HL-60 (cell line): ENCODE results near the gene FGF14.

Experiments
- POLR2AphosphoS5 ChIP-seq: IDR thresholded peaks from 2 replicates; pipeline ENCODE4 v1.6.1; 2012; ENCODE audit warnings: low read depth
- TF ChIP-seq, protein P1 (sequence below): IDR thresholded peaks from one replicate; pipeline ENCODE4 v1.5.1; 2011; ENCODE audit warnings: low read length, control low read depth, inconsistent platforms; ENCODE audit not compliant: insufficient read depth

DNA sequence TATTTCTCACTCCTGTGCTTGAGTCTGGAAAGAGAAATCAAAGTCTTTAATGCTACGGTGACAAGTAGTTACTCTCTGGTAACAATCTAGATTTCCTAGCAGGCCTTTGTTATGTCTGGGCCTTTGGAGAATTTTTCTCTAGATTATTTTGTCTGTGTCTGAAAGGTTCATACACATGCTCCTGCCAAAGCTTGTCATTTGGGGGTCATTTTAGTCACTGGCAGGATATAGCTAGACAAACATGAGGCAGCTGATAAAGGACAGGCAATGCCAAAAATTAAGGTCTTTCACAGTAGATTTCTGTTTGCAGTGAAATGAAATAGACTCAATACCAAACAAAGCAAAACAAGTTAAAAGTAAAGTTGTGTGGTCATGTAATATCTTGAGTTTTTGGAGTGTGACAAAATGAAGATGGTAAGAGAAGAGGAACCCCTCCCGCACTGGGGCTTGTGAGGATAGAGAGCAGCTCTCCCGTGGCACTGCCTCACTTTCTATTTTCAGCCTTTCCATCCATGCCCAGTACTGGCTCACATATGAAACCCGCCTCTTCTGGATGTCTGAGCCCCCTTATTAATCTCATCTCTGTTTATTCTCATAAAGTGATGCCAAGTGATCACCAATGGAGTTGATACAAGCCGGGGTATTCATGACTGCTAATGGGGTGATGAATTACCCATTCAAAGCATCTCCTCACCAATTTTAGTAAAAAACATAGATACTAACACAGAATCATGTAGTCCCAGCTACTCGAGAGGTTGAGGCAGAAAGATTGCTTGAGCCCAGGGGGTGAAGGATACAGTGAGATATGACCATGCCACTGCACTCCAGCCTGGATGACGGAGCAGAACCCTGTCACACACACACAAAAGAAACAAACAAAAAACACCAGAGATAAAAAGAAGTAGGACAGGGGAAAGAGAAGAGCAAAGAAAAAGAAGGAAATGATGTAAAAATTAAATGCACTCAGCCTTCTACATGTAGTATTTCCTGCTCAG is 389.3 kb downstream of the FGF14 start:
- TF ChIP-seq POLR2AphosphoS5: no peak
- TF ChIP-seq, protein P1, sequence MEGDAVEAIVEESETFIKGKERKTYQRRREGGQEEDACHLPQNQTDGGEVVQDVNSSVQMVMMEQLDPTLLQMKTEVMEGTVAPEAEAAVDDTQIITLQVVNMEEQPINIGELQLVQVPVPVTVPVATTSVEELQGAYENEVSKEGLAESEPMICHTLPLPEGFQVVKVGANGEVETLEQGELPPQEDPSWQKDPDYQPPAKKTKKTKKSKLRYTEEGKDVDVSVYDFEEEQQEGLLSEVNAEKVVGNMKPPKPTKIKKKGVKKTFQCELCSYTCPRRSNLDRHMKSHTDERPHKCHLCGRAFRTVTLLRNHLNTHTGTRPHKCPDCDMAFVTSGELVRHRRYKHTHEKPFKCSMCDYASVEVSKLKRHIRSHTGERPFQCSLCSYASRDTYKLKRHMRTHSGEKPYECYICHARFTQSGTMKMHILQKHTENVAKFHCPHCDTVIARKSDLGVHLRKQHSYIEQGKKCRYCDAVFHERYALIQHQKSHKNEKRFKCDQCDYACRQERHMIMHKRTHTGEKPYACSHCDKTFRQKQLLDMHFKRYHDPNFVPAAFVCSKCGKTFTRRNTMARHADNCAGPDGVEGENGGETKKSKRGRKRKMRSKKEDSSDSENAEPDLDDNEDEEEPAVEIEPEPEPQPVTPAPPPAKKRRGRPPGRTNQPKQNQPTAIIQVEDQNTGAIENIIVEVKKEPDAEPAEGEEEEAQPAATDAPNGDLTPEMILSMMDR: no peak
